Activated naive CD4-positive, alpha-beta T cell treated with anti-CD3 and anti-CD28 coated beads for 36 hours (primary cell): ENCODE measurements around the gene EFNB2. TPM values are rescaled to one million over a fixed set of nuclear protein-coding genes. Genes with fewer than 3 reads are reported as not detected.

Source experiments
- CTCF ChIA-PET: fragments of 350-600 bp; sonication (Branson Sonifier 250); formaldehyde crosslinking; loops from one replicate; lab custom pipeline; 2021; ENCODE audit warnings: antibody characterized with exemption; lab: Charles Lee
- DNase-seq: peaks from one replicate; pipeline ENCODE4 v3.0.0-alpha.2; 2020
- H3K27ac Mint-ChIP-seq: one replicate; pipeline ENCODE4 v1.8.0; 2021; ENCODE audit warnings: mild to moderate bottlenecking, mixed read lengths
- H3K27me3 Mint-ChIP-seq: one replicate; pipeline ENCODE4 v1.8.0; 2021; ENCODE audit warnings: low read depth, mixed read lengths
- H3K36me3 Mint-ChIP-seq: one replicate; pipeline ENCODE4 v1.8.0; 2021; ENCODE audit warnings: low read depth, mixed read lengths
- H3K4me1 Mint-ChIP-seq: one replicate; pipeline ENCODE4 v1.8.0; 2021; ENCODE audit warnings: low read depth, mixed read lengths
- H3K4me3 Mint-ChIP-seq: one replicate; pipeline ENCODE4 v1.8.0; 2021; ENCODE audit warnings: mild to moderate bottlenecking, moderate library complexity, mixed read lengths
- H3K9me3 Mint-ChIP-seq: one replicate; pipeline ENCODE4 v1.8.0; 2021; ENCODE audit warnings: mixed read lengths
- intact Hi-C: fragments of 100-400 bp; cut with micrococcal nuclease; formaldehyde crosslinking; loops from one replicate; pipeline ENCODE4 v1.15.1; 2023
- total RNA-seq, 2 experiments: library from RNA; stranded (reverse); gene quantifications; one replicate each; pipeline ENCODE4 v1.2.3, GENCODE V29; 2021

The EFNB2 gene
- total RNA-seq, 2 experiments from 2014 or later: 0.07 to 0.12 TPM

GRCh38 chr13:106548064-106548696 lies 12.7 kb upstream of the EFNB2 start:
- CTCF ChIA-PET: no interaction called here

GRCh38 chr13:106541826-106542225 lies 6.4 kb upstream of the EFNB2 start:
- no peaks in the 10 kb centered on the region for H3K4me1 Mint-ChIP-seq
- DNase-seq: no peak
- peaks cover 3% of the 10 kb centered on the region for H3K36me3 Mint-ChIP-seq
- no peak overlapping the region for H3K27ac Mint-ChIP-seq
- intact Hi-C loops: no loop called here
- CTCF ChIA-PET: interaction anchor here (0.6 to 0.9 kb wide), 2 partner anchors 15 to 1846 kb away, joined by 4 read pairs; no protein-coding TSS in a partner anchor
- no peak overlapping the region for H3K4me3 Mint-ChIP-seq
- no peaks in the 10 kb centered on the region for H3K27me3 Mint-ChIP-seq
- H3K9me3 Mint-ChIP-seq: no peaks in the 10 kb centered on the region

More at GRCh38 chr13:106548064-106548696, 12.7 kb upstream of the EFNB2 start:
- Mint-ChIP-seq H3K36me3 (peaks cover 22% of the 10 kb centered on the region), H3K27ac (no peak overlapping the region), H3K4me3 (no peak overlapping the region), H3K9me3 (no peaks in the 10 kb centered on the region), H3K4me1 (peaks cover 13% of the 10 kb centered on the region), H3K27me3 (no peaks in the 10 kb centered on the region)
- DNase-seq: no peak
- intact Hi-C loops: no loop called here

- Mint-ChIP-seq H3K9me3 (no peaks in the 10 kb centered on the region), H3K4me3 (no peak overlapping the region), H3K36me3 (peaks cover 3% of the 10 kb centered on the region), H3K27ac (no peak overlapping the region), H3K4me1 (peaks cover 4% of the 10 kb centered on the region), H3K27me3 (peaks cover 3% of the 10 kb centered on the region)
- CTCF ChIA-PET: interaction anchor here (0.7 kb wide), 1 partner anchor 81 kb away, joined by 3 read pairs; no protein-coding TSS in a partner anchor
- no peak for DNase-seq
- intact Hi-C loops: no loop called here
Measured at GRCh38 chr13:106540613-106541012, 5.2 kb upstream of the EFNB2 start.

GRCh38 chr13:106537521-106537920 lies 2.1 kb upstream of the EFNB2 start:
- H3K4me3 Mint-ChIP-seq: no peak overlapping the region
- H3K27me3 Mint-ChIP-seq: peaks cover 20% of the 10 kb centered on the region
- H3K27ac Mint-ChIP-seq: no peak overlapping the region
- intact Hi-C loops: loop anchor here (2.0 to 10.0 kb wide), 4 partner anchors 163 to 1759 kb away; no protein-coding TSS in a partner anchor
- H3K36me3 Mint-ChIP-seq: peaks cover under 1% of the 10 kb centered on the region
- CTCF ChIA-PET: interaction anchor here (0.8 to 2.2 kb wide), 4 partner anchors 12 to 83 kb away, joined by 3 to 11 read pairs (median 5); partner anchors contain the start of gene ARGLU1
- no peaks in the 10 kb centered on the region for H3K9me3 Mint-ChIP-seq
- H3K4me1 Mint-ChIP-seq: peaks cover 16% of the 10 kb centered on the region
- DNase-seq: no peak

GRCh38 chr13:106536244-106537034 lies 977 bp upstream of the EFNB2 start:
- CTCF ChIA-PET: interaction anchor here (0.6 to 2.2 kb wide), 20 partner anchors 10 to 1763 kb away, joined by 3 to 11 read pairs (median 4); partner anchors contain the start of gene ARGLU1
- Mint-ChIP-seq H3K36me3 (no peaks in the 10 kb centered on the region), H3K4me1 (peaks cover 16% of the 10 kb centered on the region), H3K27me3 (peaks cover 26% of the 10 kb centered on the region), H3K27ac (no peak overlapping the region), H3K9me3 (no peaks in the 10 kb centered on the region), H3K4me3 (peak overlapping the region; percentile 78)
- peak; percentile 88 for DNase-seq
- intact Hi-C loops: loop anchor here (1.0 to 10.0 kb wide), 6 partner anchors 162 to 1758 kb away; no protein-coding TSS in a partner anchor

- H3K4me3 Mint-ChIP-seq: peak overlapping the region; percentile 70
- intact Hi-C loops: loop anchor here (1.0 to 10.0 kb wide), 6 partner anchors 33 to 1120 kb away; partner anchors contain the start of gene ARGLU1
- H3K27ac Mint-ChIP-seq: no peak overlapping the region
- DNase-seq: peak; percentile 8
- H3K27me3 Mint-ChIP-seq: peaks cover 33% of the 10 kb centered on the region
- CTCF ChIA-PET: interaction anchor here (0.9 to 1.8 kb wide), 4 partner anchors 22 to 1124 kb away, joined by 3 to 7 read pairs (median 4); no protein-coding TSS in a partner anchor
- H3K9me3 Mint-ChIP-seq: no peaks in the 10 kb centered on the region
- H3K36me3 Mint-ChIP-seq: no peaks in the 10 kb centered on the region
- peaks cover 16% of the 10 kb centered on the region for H3K4me1 Mint-ChIP-seq
Measured at GRCh38 chr13:106534639-106535551, 567 bp downstream of the EFNB2 start.

- CTCF ChIA-PET: interaction anchor here (1.1 kb wide), 1 partner anchor 17 kb away, joined by 3 read pairs; no protein-coding TSS in a partner anchor
Measured at GRCh38 chr13:106533943-106534638, 1.4 kb downstream of the EFNB2 start.

GRCh38 chr13:106533101-106533942 lies 2.1 kb downstream of the EFNB2 start:
- Mint-ChIP-seq H3K9me3 (no peaks in the 10 kb centered on the region), H3K4me3 (peak overlapping the region; percentile 29), H3K36me3 (no peaks in the 10 kb centered on the region), H3K27ac (no peak overlapping the region), H3K27me3 (peaks cover 42% of the 10 kb centered on the region), H3K4me1 (peaks cover 16% of the 10 kb centered on the region)
- intact Hi-C loops: loop anchor here (1.0 to 10.0 kb wide), 4 partner anchors 159 to 1760 kb away; no protein-coding TSS in a partner anchor
- peak; percentile 32 for DNase-seq
- CTCF ChIA-PET: interaction anchor here (1.1 kb wide), 1 partner anchor 18 kb away, joined by 3 read pairs; no protein-coding TSS in a partner anchor

More at GRCh38 chr13:106533943-106534638, 1.4 kb downstream of the EFNB2 start:
- Mint-ChIP-seq H3K9me3 (no peaks in the 10 kb centered on the region), H3K4me1 (peaks cover 16% of the 10 kb centered on the region), H3K4me3 (peak overlapping the region; percentile 29), H3K36me3 (no peaks in the 10 kb centered on the region), H3K27me3 (peaks cover 37% of the 10 kb centered on the region), H3K27ac (no peak overlapping the region)
- DNase-seq: peak; percentile 16
- intact Hi-C loops: loop anchor here (1.0 to 10.0 kb wide), 5 partner anchors 159 to 1761 kb away; no protein-coding TSS in a partner anchor

GRCh38 chr13:106532111-106532929 lies 3.1 kb downstream of the EFNB2 start:
- H3K9me3 Mint-ChIP-seq: no peaks in the 10 kb centered on the region
- H3K4me3 Mint-ChIP-seq: no peak overlapping the region
- peaks cover 49% of the 10 kb centered on the region for H3K27me3 Mint-ChIP-seq

More at GRCh38 chr13:106532111-106532929, 3.1 kb downstream of the EFNB2 start:
- CTCF ChIA-PET: interaction anchor here (0.6 to 1.1 kb wide), 4 partner anchors 11 to 264 kb away, joined by 3 to 7 read pairs (median 4); no protein-coding TSS in a partner anchor
- no peak overlapping the region for H3K27ac Mint-ChIP-seq
- no peak for DNase-seq
- H3K4me1 Mint-ChIP-seq: peaks cover 16% of the 10 kb centered on the region
- intact Hi-C loops: loop anchor here (10.0 kb wide), 3 partner anchors 158 to 1118 kb away; no protein-coding TSS in a partner anchor
- H3K36me3 Mint-ChIP-seq: no peaks in the 10 kb centered on the region
